ENCODE results near the gene CALR. TPM values are rescaled to one million over a fixed set of nuclear protein-coding genes. Genes with fewer than 3 reads are reported as not detected.
"Not testable (repeated sequence)": the region's sequence is repeated elsewhere in the genome, so short reads cannot be mapped to it uniquely, and the experiment has no call there.

The CALR gene
- total RNA-seq, 3 donors from 2014 or later (not counting 1 experiment from before 2014, with no cell fraction given): 588 to 813 (median 763) TPM

GRCh38 chr19:12973236-12973635 is 34.8 kb downstream of the CALR start:
- intact Hi-C loops (cut with micrococcal nuclease): no loop called here
- no peak overlapping the region for H3K4me3 Mint-ChIP-seq
- H3K36me3 Mint-ChIP-seq: no peaks in the 10 kb centered on the region
- no peaks in the 10 kb centered on the region for H3K9me3 Mint-ChIP-seq
- H3K27ac Mint-ChIP-seq: no peak overlapping the region
- peaks cover 6% of the 10 kb centered on the region in 2 donors for H3K4me1 Mint-ChIP-seq
- Histone ChIP-seq H3K27me3 (ENCODE audit: control insufficient read depth, insufficient read depth, low read length) (peaks cover 3% of the 10 kb centered on the region), H3K4me1 (ENCODE audit: control insufficient read depth, insufficient read depth, low read length) (no peaks in the 10 kb centered on the region), H3K27ac (ENCODE audit: low read length) (no peak overlapping the region), H3K9me3 (ENCODE audit: control insufficient read depth, insufficient read depth, low read length) (no peaks in the 10 kb centered on the region), H3K4me3 (ENCODE audit: low read length) (no peak overlapping the region), H3K36me3 (ENCODE audit: control insufficient read depth, insufficient read depth, low read length) (no peaks in the 10 kb centered on the region)
- DNase-seq (no peak), ATAC-seq (no peak)
- TF ChIP-seq, protein P1, sequence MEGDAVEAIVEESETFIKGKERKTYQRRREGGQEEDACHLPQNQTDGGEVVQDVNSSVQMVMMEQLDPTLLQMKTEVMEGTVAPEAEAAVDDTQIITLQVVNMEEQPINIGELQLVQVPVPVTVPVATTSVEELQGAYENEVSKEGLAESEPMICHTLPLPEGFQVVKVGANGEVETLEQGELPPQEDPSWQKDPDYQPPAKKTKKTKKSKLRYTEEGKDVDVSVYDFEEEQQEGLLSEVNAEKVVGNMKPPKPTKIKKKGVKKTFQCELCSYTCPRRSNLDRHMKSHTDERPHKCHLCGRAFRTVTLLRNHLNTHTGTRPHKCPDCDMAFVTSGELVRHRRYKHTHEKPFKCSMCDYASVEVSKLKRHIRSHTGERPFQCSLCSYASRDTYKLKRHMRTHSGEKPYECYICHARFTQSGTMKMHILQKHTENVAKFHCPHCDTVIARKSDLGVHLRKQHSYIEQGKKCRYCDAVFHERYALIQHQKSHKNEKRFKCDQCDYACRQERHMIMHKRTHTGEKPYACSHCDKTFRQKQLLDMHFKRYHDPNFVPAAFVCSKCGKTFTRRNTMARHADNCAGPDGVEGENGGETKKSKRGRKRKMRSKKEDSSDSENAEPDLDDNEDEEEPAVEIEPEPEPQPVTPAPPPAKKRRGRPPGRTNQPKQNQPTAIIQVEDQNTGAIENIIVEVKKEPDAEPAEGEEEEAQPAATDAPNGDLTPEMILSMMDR (IDR thresholded peaks at IDR 0.05): no peak
- peaks cover 8 to 9% of the 10 kb centered on the region in 2 donors for H3K27me3 Mint-ChIP-seq (ENCODE audit: low read depth in 2 of 2)
- 94% methylated on average over 16 of the region's 16 CpGs for WGBS (ENCODE audit: insufficient coverage)

GRCh38 chr19:12974301-12975220 is 36.2 kb downstream of the CALR start:
- H3K4me3 Mint-ChIP-seq: no peak overlapping the region
- peaks cover 6% of the 10 kb centered on the region in 2 donors for H3K4me1 Mint-ChIP-seq
- intact Hi-C loops (cut with micrococcal nuclease): no loop called here

GRCh38 chr19:12975221-12975741 is 36.9 kb downstream of the CALR start:
- intact Hi-C loops (cut with micrococcal nuclease): no loop called here
- H3K9me3 ChIP-seq (ENCODE audit: control insufficient read depth, insufficient read depth, low read length): no peaks in the 10 kb centered on the region
- TF ChIP-seq, protein P1 (IDR thresholded peaks at IDR 0.05): no peak
- H3K36me3 ChIP-seq (ENCODE audit: control insufficient read depth, insufficient read depth, low read length): no peaks in the 10 kb centered on the region
- H3K4me3 ChIP-seq (ENCODE audit: low read length): no peak overlapping the region
- no peak for DNase-seq
- 71% methylated on average over 17 of the region's 17 CpGs for WGBS (ENCODE audit: insufficient coverage)
- peaks cover 3% of the 10 kb centered on the region for H3K27me3 ChIP-seq (ENCODE audit: control insufficient read depth, insufficient read depth, low read length)
- no peak overlapping the region for H3K27ac ChIP-seq (ENCODE audit: low read length)
- Mint-ChIP-seq H3K4me3 (no peak overlapping the region), H3K36me3 (no peaks in the 10 kb centered on the region), H3K27me3 (ENCODE audit: low read depth in 2 of 2) (peaks cover 8 to 9% of the 10 kb centered on the region in 2 donors), H3K9me3 (no peaks in the 10 kb centered on the region), H3K4me1 (peaks cover 6% of the 10 kb centered on the region in 2 donors), H3K27ac (no peak overlapping the region)
- H3K4me1 ChIP-seq (ENCODE audit: control insufficient read depth, insufficient read depth, low read length): no peaks in the 10 kb centered on the region
- no peak for ATAC-seq

More at GRCh38 chr19:12974301-12975220, 36.2 kb downstream of the CALR start:
- DNase-seq (no peak), ATAC-seq (no peak)
- TF ChIP-seq, protein P1 (IDR thresholded peaks at IDR 0.05): no peak
- H3K27me3 ChIP-seq (ENCODE audit: control insufficient read depth, insufficient read depth, low read length): peaks cover 3% of the 10 kb centered on the region
- H3K9me3 Mint-ChIP-seq: no peaks in the 10 kb centered on the region
- WGBS (ENCODE audit: insufficient coverage): 54% methylated on average over 19 of the region's 19 CpGs
- H3K4me3 ChIP-seq (ENCODE audit: low read length): no peak overlapping the region
- no peaks in the 10 kb centered on the region for H3K4me1 ChIP-seq (ENCODE audit: control insufficient read depth, insufficient read depth, low read length)
- no peaks in the 10 kb centered on the region for H3K36me3 Mint-ChIP-seq
- H3K27me3 Mint-ChIP-seq (ENCODE audit: low read depth in 2 of 2): peaks cover 8 to 9% of the 10 kb centered on the region in 2 donors
- no peak overlapping the region for H3K27ac ChIP-seq (ENCODE audit: low read length)
- H3K9me3 ChIP-seq (ENCODE audit: control insufficient read depth, insufficient read depth, low read length): no peaks in the 10 kb centered on the region
- H3K36me3 ChIP-seq (ENCODE audit: control insufficient read depth, insufficient read depth, low read length): no peaks in the 10 kb centered on the region
- H3K27ac Mint-ChIP-seq: no peak overlapping the region

DNA sequence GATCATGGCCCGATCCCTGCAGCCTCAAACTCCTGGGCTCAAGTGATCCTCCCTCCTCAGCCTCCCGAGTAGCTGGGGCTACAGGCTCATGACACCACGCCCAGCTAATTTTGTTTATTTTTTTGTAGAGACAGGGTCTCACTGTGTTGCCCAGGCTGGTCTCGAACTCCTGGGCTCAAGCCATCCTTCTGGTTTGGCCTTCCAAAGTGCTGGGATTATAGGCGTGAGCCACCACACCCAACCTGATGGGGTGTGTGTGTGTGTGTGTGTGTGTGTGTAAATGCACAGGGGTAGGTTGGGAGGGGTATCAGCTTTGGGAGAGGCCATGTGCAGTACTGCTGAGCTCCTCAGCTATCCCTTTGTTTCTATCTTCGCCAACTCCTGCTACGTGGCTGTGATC is 37.7 kb downstream of the CALR start:
- H3K27me3 Mint-ChIP-seq (ENCODE audit: low read depth in 2 of 2); H3K4me1 ChIP-seq (ENCODE audit: control insufficient read depth, insufficient read depth, low read length); H3K9me3 ChIP-seq (ENCODE audit: control insufficient read depth, insufficient read depth, low read length); H3K27me3 ChIP-seq (ENCODE audit: control insufficient read depth, insufficient read depth, low read length); H3K4me1 Mint-ChIP-seq; ATAC-seq; H3K36me3 ChIP-seq (ENCODE audit: control insufficient read depth, insufficient read depth, low read length); H3K4me3 Mint-ChIP-seq; H3K27ac Mint-ChIP-seq; H3K36me3 Mint-ChIP-seq; H3K4me3 ChIP-seq (ENCODE audit: low read length); H3K9me3 Mint-ChIP-seq; H3K27ac ChIP-seq (ENCODE audit: low read length); intact Hi-C loops (cut with micrococcal nuclease); DNase-seq: not testable (repeated sequence)
- WGBS (ENCODE audit: insufficient coverage): 91% methylated on average over 7 of the region's 7 CpGs
